NCI-H1694 (cell line): ENCODE results near the gene PCP4L1.
"Not testable (repeated sequence)": the region's sequence is repeated elsewhere in the genome, so short reads cannot be mapped to it uniquely, and the experiment has no call there.

Source experiments
- DNase-seq: peaks from one replicate; lab custom pipeline; 2025; lab: John Stamatoyannopoulos, UW

The PCP4L1 gene

DNA sequence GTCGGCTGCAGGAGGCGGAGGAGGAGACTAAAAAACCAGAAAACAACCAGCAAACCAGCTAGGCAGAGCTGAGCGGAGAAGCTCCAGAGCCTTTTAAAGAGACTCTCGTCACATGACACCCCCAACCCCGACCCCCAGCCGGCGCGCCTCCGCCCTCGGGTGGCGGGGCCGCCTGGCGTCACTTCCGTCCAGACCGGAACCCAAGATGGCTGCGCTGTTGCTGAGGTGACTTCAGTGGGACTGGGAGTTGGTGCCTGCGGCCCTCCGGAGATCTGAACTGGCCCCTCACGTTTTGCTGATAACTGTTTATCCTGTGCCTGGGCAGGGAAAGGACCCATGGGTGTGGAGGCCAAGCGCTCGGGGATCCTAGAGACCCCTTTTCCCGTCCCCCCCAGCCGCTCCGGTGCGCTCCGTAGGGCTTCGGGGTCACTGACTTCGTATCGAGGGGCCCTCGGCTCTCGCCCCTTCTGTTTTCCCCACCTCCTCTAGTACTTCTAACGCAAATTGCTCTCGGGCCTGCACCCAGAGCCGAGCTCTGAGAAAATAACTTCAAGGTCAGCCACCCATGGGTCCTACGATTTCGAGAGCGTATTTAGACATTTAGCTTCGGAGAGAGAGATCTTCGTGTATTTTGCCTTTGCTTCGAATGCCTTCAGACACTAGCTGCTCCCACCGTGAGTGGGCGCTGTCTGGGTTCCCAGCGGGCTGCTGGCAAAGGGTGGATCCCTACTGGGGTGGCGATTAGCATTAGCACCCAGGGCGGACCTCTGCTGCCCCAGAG, 55.8 kb downstream of the PCP4L1 start, which contains the start of gene SDHC:
Gene SDHC (plus strand): TSS at position 181 of the 781 bp plus-strand sequence. CDS start 25 bp downstream, at position 206.
- peak; percentile 84 for DNase-seq

DNA sequence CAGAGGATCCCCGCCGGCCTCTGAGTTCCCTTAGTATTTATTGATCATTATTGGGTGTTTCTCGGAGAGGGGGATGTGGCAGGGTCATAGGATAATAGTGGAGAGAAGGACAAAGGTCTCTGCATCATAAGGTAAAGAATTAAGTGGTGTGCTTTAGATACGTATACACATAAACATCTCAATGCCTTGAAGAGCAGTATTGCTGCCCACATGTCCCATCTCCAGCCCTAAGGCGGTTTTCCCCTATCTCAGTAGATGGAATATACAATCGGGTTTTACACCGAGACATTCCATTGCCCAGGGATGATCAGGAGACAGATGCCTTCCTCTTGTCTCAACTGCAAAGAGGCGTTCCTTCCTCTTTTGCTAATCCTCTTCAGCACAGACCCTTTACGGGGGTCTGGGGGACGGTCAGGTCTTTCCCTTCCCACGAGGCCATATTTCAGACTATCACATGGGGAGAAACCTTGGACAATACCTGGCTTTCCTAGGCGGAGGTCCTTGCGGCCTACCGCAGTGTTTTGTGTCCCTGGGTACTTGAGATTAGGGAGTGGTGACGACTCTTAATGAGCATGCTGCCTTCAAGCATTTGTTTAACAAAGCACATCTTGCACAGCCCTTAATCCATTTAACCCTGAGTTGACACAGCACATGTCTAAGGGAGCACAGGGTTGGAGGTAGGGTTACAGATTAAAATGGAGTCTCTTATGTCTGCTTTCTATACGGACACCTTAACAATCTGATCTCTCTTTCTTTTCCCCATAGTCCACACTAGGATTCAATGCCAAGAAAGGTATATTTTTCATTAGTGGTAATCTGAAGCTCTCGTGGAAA, 57.5 kb downstream of the PCP4L1 start:
- DNase-seq = not testable (repeated sequence)

DNA sequence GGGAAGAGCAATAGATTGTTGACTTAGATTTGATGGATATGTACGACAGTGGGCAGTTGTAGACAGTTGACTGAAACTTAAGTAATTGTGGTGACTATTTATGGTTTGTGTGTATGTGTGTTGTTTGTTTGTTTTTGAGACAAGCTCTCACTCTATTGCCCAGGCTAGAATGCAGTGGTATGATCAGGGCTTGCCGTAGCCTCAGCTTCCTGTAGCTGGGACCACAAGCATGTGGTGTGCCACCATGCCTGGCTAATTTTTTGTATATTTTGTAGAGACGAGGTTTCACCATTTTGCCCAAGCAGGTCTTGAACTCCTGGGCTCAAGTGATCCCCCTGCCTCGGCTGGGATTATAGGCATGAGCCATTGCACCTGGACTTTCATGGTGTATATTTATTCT, 65.5 kb downstream of the PCP4L1 start:
- DNase-seq = no peak

DNA sequence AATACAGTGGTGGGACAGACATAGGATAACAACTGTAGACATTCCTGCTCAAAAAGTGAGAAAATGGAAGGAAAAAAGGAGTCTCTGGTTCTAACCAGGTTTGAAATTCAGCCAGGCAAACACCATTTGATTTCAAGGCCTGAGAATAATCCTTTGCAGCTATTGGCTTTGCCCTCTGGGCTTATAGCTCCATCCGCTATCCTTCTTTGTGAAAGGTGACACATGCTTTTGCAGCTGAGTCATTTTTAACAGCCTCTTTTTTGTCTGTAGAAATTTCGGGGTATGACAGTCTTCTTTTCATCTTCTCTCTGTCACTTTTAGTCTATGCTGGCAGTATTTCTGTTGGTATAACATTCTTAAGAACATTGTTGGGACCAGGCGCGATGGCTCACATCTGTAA, 71.8 kb downstream of the PCP4L1 start:
- no peak for DNase-seq

DNA sequence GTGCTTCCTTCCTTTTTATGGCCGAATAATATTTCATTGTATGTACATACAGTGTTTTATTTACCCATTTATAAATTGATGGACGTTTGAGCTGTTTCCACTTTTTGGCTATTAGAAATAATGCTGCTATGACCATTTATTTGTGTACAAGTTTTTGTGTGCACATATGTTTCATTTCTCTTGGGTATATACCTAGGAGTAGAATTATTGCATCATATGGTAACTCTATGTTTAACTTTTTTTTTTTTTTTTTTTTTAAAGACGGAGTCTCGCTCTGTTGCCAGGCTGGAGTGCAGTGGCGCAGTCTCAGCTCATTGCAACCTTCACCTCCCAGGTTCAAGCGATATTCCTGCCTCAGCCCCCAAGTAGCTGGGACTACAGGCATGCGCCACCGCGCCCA, 74.6 kb downstream of the PCP4L1 start:
- no peak for DNase-seq
